MM.1S (cell line): ENCODE data around the gene SEMA3C.

Source experiments
- DNase-seq: peaks from one replicate; pipeline ENCODE4 v3.0.0-alpha.2; 2015
- H2AFZ ChIP-seq: fragments of 300-600 bp; sonication (generic); 2 replicates; pipeline ENCODE4 v1.6.0; 2016; ENCODE audit warnings: antibody characterized with exemption, low read length
- H3F3A ChIP-seq: fragments of 300-600 bp; sonication (generic); 2 replicates; pipeline ENCODE4 v1.6.1; 2016; ENCODE audit warnings: mild to moderate bottlenecking, antibody characterized with exemption, low read length, moderate library complexity, mixed read lengths; ENCODE audit not compliant: insufficient read depth
- H3K27ac ChIP-seq: fragments of 300-600 bp; sonication (generic); 2 replicates; pipeline ENCODE4 v1.5.1; 2016; ENCODE audit warnings: mild to moderate bottlenecking, low read length
- H3K27me3 ChIP-seq: fragments of 300-600 bp; sonication (generic); replicated peaks from 2 replicates; pipeline ENCODE4 v1.6.0; 2016; ENCODE audit warnings: low read length; ENCODE audit not compliant: insufficient read depth
- H3K36me3 ChIP-seq: fragments of 300-600 bp; sonication (generic); replicated peaks from 2 replicates; pipeline ENCODE4 v1.6.1; 2016; ENCODE audit warnings: mild to moderate bottlenecking, low read length, mixed read lengths; ENCODE audit not compliant: insufficient read depth
- H3K4me1 ChIP-seq: fragments of 300-600 bp; sonication (generic); 2 replicates; pipeline ENCODE4 v1.6.1; 2016; ENCODE audit warnings: low read length, mixed read lengths
- H3K4me2 ChIP-seq: fragments of 300-600 bp; sonication (generic); 2 replicates; pipeline ENCODE4 v1.6.0; 2016; ENCODE audit warnings: low read depth, low read length
- H3K4me3 ChIP-seq: fragments of 300-600 bp; sonication (generic); 2 replicates; pipeline ENCODE4 v1.5.1; 2016; ENCODE audit warnings: low read length, mixed read lengths
- H3K79me2 ChIP-seq: fragments of 300-600 bp; sonication (generic); 2 replicates; pipeline ENCODE4 v1.6.1; 2016; ENCODE audit warnings: mixed run types, low read length, mixed read lengths
- H3K9ac ChIP-seq: fragments of 300-600 bp; sonication (generic); 2 replicates; pipeline ENCODE4 v1.6.1; 2016; ENCODE audit warnings: low read length, mixed read lengths
- H3K9me2 ChIP-seq: fragments of 300-600 bp; sonication (generic); replicated peaks from 2 replicates; pipeline ENCODE4 v1.6.1; 2016; ENCODE audit warnings: mild to moderate bottlenecking, low read length, mixed read lengths; ENCODE audit not compliant: insufficient read depth
- H3K9me3 ChIP-seq: fragments of 300-600 bp; sonication (generic); replicated peaks from 2 replicates; pipeline ENCODE4 v1.6.1; 2016; ENCODE audit warnings: mild to moderate bottlenecking, low read length, mixed read lengths; ENCODE audit not compliant: insufficient read depth
- H4K20me1 ChIP-seq: fragments of 300-600 bp; sonication (generic); 2 replicates; pipeline ENCODE4 v1.6.1; 2016; ENCODE audit warnings: mild to moderate bottlenecking, low read length, moderate library complexity, mixed read lengths; ENCODE audit not compliant: insufficient read depth
- EZH2 ChIP-seq: fragments of 300-600 bp; sonication (generic); optimal IDR thresholded peaks from 2 replicates; pipeline ENCODE3; 2017; ENCODE audit warnings: low read depth, mild to moderate bottlenecking, antibody characterized with exemption, low read length, mixed read lengths
- EZH2phosphoT487 ChIP-seq: fragments of 300-600 bp; sonication (generic); IDR thresholded peaks from 2 replicates; pipeline ENCODE4 v1.6.1; 2018; ENCODE audit warnings: antibody characterized with exemption, low read length
- TF ChIP-seq, protein P1 (sequence below): fragments of 300-600 bp; sonication (generic); IDR thresholded peaks from 2 replicates; pipeline ENCODE4 v1.5.1; 2016; ENCODE audit warnings: antibody characterized with exemption, low read length, mixed read lengths

Gene SEMA3C

DNA sequence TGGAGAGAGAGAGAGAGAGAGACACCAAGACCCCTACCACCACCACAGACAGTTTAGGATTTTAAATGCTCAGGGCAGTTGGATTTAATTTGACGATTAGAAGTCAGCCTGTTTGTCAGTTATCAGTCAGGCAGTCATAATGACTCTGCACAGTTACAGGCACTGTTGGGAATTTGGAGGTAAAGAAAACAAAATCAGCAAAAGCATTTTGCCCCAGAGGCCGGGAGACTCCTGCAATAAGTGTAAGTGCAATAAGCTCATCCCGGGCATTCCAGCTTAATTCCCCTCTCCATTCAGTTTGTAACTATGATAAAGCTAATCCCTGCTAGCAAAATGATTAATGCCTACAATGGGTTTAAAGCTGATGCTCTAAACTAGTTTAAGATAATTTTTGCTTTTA is 13.5 kb downstream of the SEMA3C start:
- Histone ChIP-seq H3K4me3 (no peak overlapping the region), H3K27me3 (no peaks in the 10 kb centered on the region), H3F3A (no peaks in the 10 kb centered on the region), H3K4me1 (peaks cover 6% of the 10 kb centered on the region), H3K36me3 (no peaks in the 10 kb centered on the region), H3K4me2 (no peak overlapping the region), H3K9me3 (no peaks in the 10 kb centered on the region), H3K9ac (no peak overlapping the region), H3K9me2 (no peaks in the 10 kb centered on the region), H3K27ac (no peak overlapping the region), H2AFZ (no peak overlapping the region), H4K20me1 (no peaks in the 10 kb centered on the region), H3K79me2 (no peaks in the 10 kb centered on the region)
- TF ChIP-seq, protein P1, sequence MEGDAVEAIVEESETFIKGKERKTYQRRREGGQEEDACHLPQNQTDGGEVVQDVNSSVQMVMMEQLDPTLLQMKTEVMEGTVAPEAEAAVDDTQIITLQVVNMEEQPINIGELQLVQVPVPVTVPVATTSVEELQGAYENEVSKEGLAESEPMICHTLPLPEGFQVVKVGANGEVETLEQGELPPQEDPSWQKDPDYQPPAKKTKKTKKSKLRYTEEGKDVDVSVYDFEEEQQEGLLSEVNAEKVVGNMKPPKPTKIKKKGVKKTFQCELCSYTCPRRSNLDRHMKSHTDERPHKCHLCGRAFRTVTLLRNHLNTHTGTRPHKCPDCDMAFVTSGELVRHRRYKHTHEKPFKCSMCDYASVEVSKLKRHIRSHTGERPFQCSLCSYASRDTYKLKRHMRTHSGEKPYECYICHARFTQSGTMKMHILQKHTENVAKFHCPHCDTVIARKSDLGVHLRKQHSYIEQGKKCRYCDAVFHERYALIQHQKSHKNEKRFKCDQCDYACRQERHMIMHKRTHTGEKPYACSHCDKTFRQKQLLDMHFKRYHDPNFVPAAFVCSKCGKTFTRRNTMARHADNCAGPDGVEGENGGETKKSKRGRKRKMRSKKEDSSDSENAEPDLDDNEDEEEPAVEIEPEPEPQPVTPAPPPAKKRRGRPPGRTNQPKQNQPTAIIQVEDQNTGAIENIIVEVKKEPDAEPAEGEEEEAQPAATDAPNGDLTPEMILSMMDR = no peak
- TF ChIP-seq EZH2phosphoT487 (no peak), EZH2 (no peak)
- no peak for DNase-seq

- H3K36me3 ChIP-seq = no peaks in the 10 kb centered on the region
- H2AFZ ChIP-seq = no peak overlapping the region
- peaks cover 6% of the 10 kb centered on the region for H3K4me1 ChIP-seq
- no peak overlapping the region for H3K4me2 ChIP-seq
- no peak overlapping the region for H3K4me3 ChIP-seq
- TF ChIP-seq EZH2 (no peak), EZH2phosphoT487 (no peak)
- TF ChIP-seq, protein P1 = no peak
- no peaks in the 10 kb centered on the region for H3K9me2 ChIP-seq
- no peaks in the 10 kb centered on the region for H3F3A ChIP-seq
- H4K20me1 ChIP-seq = no peaks in the 10 kb centered on the region
- H3K9me3 ChIP-seq = no peaks in the 10 kb centered on the region
- no peak for DNase-seq
- no peak overlapping the region for H3K9ac ChIP-seq
- H3K27ac ChIP-seq = no peak overlapping the region
- no peaks in the 10 kb centered on the region for H3K79me2 ChIP-seq
- no peaks in the 10 kb centered on the region for H3K27me3 ChIP-seq
Observed at GRCh38 chr7:80902716-80903308, 16.0 kb downstream of the SEMA3C start.

DNA sequence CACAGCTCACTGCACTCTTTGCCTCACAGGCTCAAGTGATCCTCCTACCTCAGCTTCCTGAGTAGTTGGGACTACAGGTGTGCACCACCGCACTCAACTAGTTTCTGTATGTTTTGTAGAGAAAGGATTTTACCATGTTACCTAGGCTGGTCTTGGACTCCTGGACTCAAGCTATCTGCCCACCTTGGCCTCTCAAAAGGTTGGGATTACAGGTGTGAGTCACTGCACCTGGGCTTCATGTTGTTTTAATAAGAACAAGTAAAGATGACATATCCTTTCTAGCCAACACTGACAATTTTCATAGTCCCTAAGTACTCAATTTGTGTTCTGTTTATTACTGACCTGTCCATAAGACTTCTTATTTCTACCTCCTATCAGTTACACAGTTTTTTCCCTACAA is 16.8 kb downstream of the SEMA3C start:
- Histone ChIP-seq H3K27ac (no peak overlapping the region), H3K79me2 (no peaks in the 10 kb centered on the region), H3K4me3 (no peak overlapping the region), H4K20me1 (no peaks in the 10 kb centered on the region), H3K9me3 (no peaks in the 10 kb centered on the region), H3K9ac (no peak overlapping the region), H3K4me1 (peaks cover 6% of the 10 kb centered on the region), H3F3A (no peaks in the 10 kb centered on the region), H3K36me3 (no peaks in the 10 kb centered on the region), H3K9me2 (no peaks in the 10 kb centered on the region), H3K27me3 (no peaks in the 10 kb centered on the region), H2AFZ (no peak overlapping the region), H3K4me2 (no peak overlapping the region)
- no peak for DNase-seq
- TF ChIP-seq, protein P1 = no peak
- TF ChIP-seq EZH2 = no peak
- no peak for TF ChIP-seq EZH2phosphoT487
